LNCaP clone FGC (cell line): ENCODE data around the gene GOLGA8G.
"Not testable (repeated sequence)": the region's sequence is repeated elsewhere in the genome, so short reads cannot be mapped to it uniquely, and the experiment has no call there.

ENCODE experiments used
- DNase-seq: peaks from one replicate; pipeline ENCODE4 v3.0.0-alpha.2; 2011; ENCODE audit warnings: low read depth
- H3K4me3 ChIP-seq: 2 replicates; pipeline ENCODE4 v1.5.1; 2011; ENCODE audit warnings: mild to moderate bottlenecking, low read depth, low read length, control low read depth

Gene GOLGA8G, protein sequence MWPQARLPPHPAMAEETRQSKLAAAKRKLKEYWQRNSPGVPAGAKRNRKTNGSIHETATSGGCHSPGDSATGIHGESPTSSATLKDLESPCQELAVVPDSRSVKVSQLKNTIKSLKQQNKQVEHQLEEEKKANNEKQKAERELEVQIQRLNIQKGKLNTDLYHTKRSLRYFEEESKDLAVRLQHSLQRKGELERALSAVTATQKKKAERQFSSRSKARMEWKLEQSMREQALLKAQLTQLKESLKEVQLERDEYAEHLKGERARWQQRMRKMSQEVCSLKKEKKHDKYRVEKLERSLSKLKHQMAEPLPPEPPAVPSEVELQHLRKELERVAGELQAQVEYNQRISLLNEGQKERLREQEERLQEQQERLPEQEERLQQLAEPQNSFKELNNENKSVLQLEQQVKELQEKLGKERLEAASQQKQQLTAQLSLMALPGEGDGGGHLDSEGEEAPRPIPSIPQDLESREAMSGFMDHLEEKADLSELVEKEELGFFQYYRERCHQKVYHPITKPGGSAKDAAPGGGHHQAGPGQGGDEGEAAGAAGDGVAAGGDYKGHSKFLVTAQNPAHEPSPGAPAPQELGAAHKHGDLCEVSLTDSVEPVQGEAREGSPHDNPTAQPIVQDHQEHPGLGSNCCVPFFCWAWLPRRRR

DNA sequence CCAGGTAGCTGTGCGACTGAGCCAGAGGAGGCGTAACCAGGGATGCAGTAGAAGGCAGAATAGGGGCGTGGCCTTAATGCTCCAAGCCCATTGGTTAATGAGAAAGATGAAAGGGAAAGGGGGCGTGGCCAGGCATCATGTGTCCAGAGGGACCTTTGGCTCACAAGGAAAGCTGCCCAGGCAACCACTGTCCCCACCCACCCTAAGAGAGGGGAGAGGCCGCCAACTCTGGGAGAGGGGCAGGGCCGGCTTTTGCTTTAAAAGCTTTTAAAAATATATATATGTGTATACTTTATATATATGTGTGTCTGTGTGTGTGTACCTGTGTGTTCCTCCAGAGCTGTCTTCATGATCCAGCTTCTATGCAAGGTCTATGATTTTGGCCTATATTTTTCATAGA is at the start of gene GOLGA8G:
Gene GOLGA8G (minus strand): TSS at position 18 of the 400 bp plus-strand sequence. CDS start 62 bp downstream, outside the sequence.
- H3K4me3 ChIP-seq: not testable (repeated sequence)

DNA sequence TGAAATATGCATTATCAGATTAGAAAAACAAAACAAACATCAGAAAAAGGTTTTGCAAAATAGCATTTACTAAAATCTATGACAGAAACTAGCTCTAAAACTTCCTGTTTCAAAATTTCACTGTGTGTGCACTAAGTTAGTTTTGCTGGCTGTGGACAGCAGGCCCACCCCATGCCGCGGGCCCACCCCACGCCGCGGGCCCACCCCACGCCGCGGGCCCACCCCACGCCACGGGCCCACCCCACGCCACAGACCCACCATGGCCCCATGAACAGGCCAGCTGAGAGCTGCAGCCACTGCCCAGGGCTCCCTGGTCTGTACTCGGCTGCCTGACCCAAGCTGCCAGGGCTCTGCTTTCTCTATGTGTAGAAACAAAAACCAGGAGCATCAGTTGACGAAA is 40.6 kb upstream of the GOLGA8G start:
- DNase-seq, H3K4me3 ChIP-seq: not testable (repeated sequence)

More for the DNA sequence above, at the start of gene GOLGA8G:
- DNase-seq: not testable (repeated sequence)

DNA sequence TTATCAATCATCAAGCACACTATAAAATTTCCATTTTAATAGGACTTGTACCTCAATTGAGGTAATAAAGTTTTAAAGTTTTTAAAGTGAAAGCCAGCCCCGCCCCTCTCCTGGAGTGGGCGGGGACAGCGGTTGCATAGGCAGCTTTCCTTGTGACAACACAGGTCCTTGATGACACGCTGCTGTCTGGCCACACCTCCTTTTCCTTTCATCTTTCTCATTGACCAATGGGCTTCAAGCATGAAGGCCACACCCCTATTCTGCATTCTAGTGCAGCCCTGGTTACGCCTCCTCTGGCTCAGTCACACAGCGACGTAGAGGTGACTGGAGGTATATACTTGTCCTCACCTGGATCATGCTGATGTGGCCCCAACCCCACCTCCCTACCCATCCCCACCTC is 20.5 kb upstream of the GOLGA8G start, which contains the start of gene GOLGA6L25:
Gene GOLGA6L25 (plus strand): TSS at position 301 of the 400 bp plus-strand sequence. CDS start 61 bp downstream, at position 362.
- DNase-seq, H3K4me3 ChIP-seq: not testable (repeated sequence)

DNA sequence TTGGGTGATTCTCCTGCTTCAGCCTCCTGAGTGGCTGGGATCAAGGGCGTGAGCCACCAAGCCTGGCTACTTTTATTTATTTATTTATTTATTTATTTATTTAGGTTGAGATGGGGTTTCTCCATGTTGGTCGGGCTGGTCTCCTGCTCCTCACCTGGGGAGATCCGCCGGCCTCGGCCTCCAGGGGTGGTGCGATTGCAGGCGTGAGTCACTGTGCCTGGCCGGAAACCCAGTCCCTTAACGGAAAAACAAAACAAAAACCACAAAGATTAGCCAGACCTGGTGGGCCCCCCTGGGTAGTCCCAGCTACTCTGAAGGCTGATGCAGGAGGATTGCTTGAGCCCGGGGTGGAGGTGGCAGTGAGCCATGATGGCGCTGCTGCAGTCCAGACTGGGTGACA is 17.6 kb downstream of the GOLGA8G start:
- not testable (repeated sequence) for H3K4me3 ChIP-seq, DNase-seq

DNA sequence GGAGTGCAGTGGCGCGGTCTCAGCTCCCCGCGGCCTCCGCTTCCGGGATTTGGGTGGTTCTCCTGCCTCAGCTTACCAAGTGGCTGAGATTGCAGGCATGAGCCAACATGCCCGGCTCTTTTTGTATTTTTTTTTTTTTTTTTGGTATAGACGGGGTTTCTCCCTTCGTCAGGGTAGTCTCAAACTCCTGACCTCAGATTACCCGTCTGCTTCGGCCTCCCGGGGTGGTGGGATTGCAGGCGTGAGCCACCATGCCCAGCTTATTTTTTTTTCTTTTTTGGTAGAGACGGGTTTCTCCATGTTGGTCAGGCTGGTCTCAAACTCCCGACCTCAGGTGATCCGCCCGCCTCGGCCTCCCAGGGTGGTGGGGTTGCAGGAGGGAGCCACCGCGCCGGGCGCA is 18.6 kb downstream of the GOLGA8G start:
- H3K4me3 ChIP-seq: not testable (repeated sequence)

DNA sequence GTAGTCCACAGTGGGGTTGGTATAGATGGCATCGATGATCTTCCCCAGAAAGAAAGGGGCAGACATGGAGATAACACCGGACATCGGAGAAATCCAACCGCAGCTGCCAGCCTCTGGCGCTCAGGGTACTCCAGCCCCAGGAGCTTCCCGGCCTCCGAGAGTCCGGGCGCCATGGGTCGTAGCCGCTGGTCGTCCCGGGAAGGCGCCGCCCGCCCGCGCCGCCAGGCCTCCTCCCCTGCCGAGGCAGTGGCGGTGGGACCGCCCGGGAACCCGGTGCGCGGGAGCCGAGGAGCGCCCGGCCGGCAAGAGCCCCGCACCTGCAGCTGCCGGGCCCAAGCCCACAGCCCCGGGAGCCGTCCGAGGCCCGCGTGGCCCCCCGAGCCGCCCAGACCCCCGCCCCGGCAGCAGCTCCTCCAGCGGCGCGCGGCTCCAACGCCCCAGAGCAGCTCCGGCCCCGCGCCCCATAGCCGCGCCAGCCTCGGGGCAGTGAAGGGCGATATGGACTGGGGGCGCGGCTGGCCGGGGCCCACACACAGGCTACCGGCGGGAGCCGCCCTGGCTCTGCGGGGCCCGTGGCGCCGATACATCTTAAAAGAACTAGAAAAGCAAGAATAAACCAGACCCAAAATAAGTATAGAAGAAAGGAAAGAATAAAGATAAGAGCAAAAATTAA is 24.4 kb downstream of the GOLGA8G start:
- DNase-seq, H3K4me3 ChIP-seq: not testable (repeated sequence)

More for the DNA sequence above, 18.6 kb downstream of the GOLGA8G start:
- not testable (repeated sequence) for DNase-seq

DNA sequence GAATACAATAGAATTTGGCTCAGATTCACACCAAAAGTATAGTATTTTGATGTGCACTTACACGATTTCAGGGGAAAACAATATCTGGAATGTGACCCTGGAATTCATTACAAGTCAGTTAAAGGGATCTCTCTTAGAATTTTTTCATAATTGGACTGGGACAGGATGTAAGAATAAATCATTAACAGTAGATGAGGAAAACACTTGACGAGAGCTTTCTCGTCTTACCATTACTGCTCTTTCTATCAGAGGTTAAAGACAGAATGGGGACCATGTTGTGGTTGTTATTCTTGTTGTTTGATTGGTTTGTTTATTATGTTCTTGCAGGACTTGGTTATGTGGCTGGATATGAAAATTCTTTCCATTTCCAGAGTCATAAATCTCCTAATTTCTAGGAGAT is 51.4 kb downstream of the GOLGA8G start:
- H3K4me3 ChIP-seq: not testable (repeated sequence)

More for the DNA sequence above, 51.4 kb downstream of the GOLGA8G start:
- not testable (repeated sequence) for DNase-seq
